GM18511 (cell line): ENCODE measurements around the gene SPATS1.

Source experiments
- ATAC-seq: cut with Tn5 transposase; IDR thresholded peaks from one replicate; pipeline ENCODE4 v1.9.1; 2021; ENCODE audit warnings: mild to moderate bottlenecking, moderate library complexity; ENCODE audit not compliant: unreplicated experiment

The SPATS1 gene

GRCh38 chr6:44342489-44342888 lies at the start of gene SPATS1:
TSS of gene SPATS1 (plus strand) at chr6:44342650. CDS start at chr6:44343096, 446 bp downstream.
- ATAC-seq, result no peak

- ATAC-seq, result no peak
These were observed 49.6 kb upstream of the SPATS1 start for GRCh38 chr6:44292661-44293365.

GRCh38 chr6:44294832-44295791 lies 47.3 kb upstream of the SPATS1 start:
- ATAC-seq, result no peak

- no peak for ATAC-seq
These were observed 45.1 kb upstream of the SPATS1 start for GRCh38 chr6:44297063-44298038.

- ATAC-seq, result no peak
These were observed 44.2 kb upstream of the SPATS1 start for GRCh38 chr6:44298055-44298803.

GRCh38 chr6:44298864-44299263 lies 43.6 kb upstream of the SPATS1 start:
- no peak for ATAC-seq

GRCh38 chr6:44300292-44300823 lies 42.1 kb upstream of the SPATS1 start:
- no peak for ATAC-seq

GRCh38 chr6:44301106-44301505 lies 41.3 kb upstream of the SPATS1 start:
- ATAC-seq, result no peak

GRCh38 chr6:44301782-44302564 lies 40.5 kb upstream of the SPATS1 start:
- ATAC-seq, result no peak

GRCh38 chr6:44302856-44303255 lies 39.6 kb upstream of the SPATS1 start:
- ATAC-seq, result no peak

- ATAC-seq, result no peak
These were observed 38.6 kb upstream of the SPATS1 start for GRCh38 chr6:44303842-44304241.

GRCh38 chr6:44304282-44305199 lies 37.9 kb upstream of the SPATS1 start:
- ATAC-seq, result no peak

GRCh38 chr6:44305200-44305725 lies 37.2 kb upstream of the SPATS1 start:
- ATAC-seq, result no peak

- ATAC-seq, result no peak
These were observed 35.7 kb upstream of the SPATS1 start for GRCh38 chr6:44306710-44307109.

GRCh38 chr6:44307217-44307616 lies 35.2 kb upstream of the SPATS1 start:
- no peak for ATAC-seq

GRCh38 chr6:44309092-44309491 lies 33.4 kb upstream of the SPATS1 start:
- ATAC-seq, result no peak

GRCh38 chr6:44309631-44310030 lies 32.8 kb upstream of the SPATS1 start:
- no peak for ATAC-seq

- ATAC-seq, result no peak
These were observed 32.2 kb upstream of the SPATS1 start for GRCh38 chr6:44310241-44310640.
